Caco-2 (cell line): ENCODE data around the gene PRLHR. TPM values are rescaled to one million over a fixed set of nuclear protein-coding genes. Genes with fewer than 3 reads are reported as not detected.

ENCODE experiments used
- BruUV-seq: library from RNA; stranded (reverse); fragments of 400-500 nt; replicated peaks from 2 replicates; lab custom pipeline; 2021; lab: Mats Ljungman, UMichigan
- CTCF ChIA-PET: fragments of 300-600 bp; sonication (Branson Sonifier 250); formaldehyde crosslinking; loops from one replicate; lab custom pipeline; 2022; ENCODE audit warnings: antibody characterized with exemption; lab: Charles Lee
- POLR2A ChIA-PET: fragments of 300-600 bp; sonication (Branson Sonifier 250); formaldehyde crosslinking; loops from one replicate; lab custom pipeline; 2022; ENCODE audit warnings: antibody characterized with exemption; lab: Charles Lee
- DNase-seq, 2 experiments: peaks; one replicate each; pipeline versions ENCODE4 v3.0.0 to v3.0.0-alpha.2; 2020 to 2022
- H3K27me3 ChIP-seq: replicated peaks from 2 replicates; pipeline ENCODE4 v1.6.0; 2011; ENCODE audit warnings: low read length; ENCODE audit not compliant: control insufficient read depth, insufficient read depth
- H3K36me3 ChIP-seq: 2 replicates; pipeline ENCODE4 v1.5.1; 2011; ENCODE audit warnings: low read length; ENCODE audit not compliant: control insufficient read depth, insufficient read depth
- H3K4me1 ChIP-seq: fragments of 250-450 bp; sonication (Bioruptor Pico); 2 replicates; pipeline ENCODE4 v1.5.1; 2020; ENCODE audit warnings: mild to moderate bottlenecking
- H3K4me3 ChIP-seq: 2 replicates; pipeline ENCODE4 v1.5.1; 2011; ENCODE audit warnings: low read depth, mild to moderate bottlenecking, control low read depth, low read length
- H3K9me3 ChIP-seq: fragments of 250-450 bp; sonication (Bioruptor Pico); 2 replicates; pipeline ENCODE4 v1.5.1; 2020; ENCODE audit warnings: mild to moderate bottlenecking, moderate library complexity
- H3K27ac Mint-ChIP-seq: one replicate; pipeline ENCODE4 v1.8.0; 2022; ENCODE audit warnings: mixed read lengths; ENCODE audit not compliant: unreplicated experiment
- H3K27me3 Mint-ChIP-seq: one replicate; pipeline ENCODE4 v1.8.0; 2022; ENCODE audit warnings: mixed read lengths; ENCODE audit not compliant: insufficient read depth, unreplicated experiment
- H3K36me3 Mint-ChIP-seq: one replicate; pipeline ENCODE4 v1.8.0; 2022; ENCODE audit warnings: mild to moderate bottlenecking, mixed read lengths; ENCODE audit not compliant: insufficient read depth, unreplicated experiment
- H3K4me1 Mint-ChIP-seq: one replicate; pipeline ENCODE4 v1.8.0; 2022; ENCODE audit warnings: low read depth, mixed read lengths; ENCODE audit not compliant: unreplicated experiment
- H3K4me3 Mint-ChIP-seq: one replicate; pipeline ENCODE4 v1.8.0; 2022; ENCODE audit warnings: mild to moderate bottlenecking, moderate library complexity, mixed read lengths; ENCODE audit not compliant: unreplicated experiment
- H3K9me3 Mint-ChIP-seq: one replicate; pipeline ENCODE4 v1.8.0; 2022; ENCODE audit warnings: mixed read lengths; ENCODE audit not compliant: unreplicated experiment
- CTCF ChIP-seq, 2 experiments: fragments of 200-600 bp in 1 of 2; IDR thresholded peaks; 1 replicate in 1 of 2; 2 replicates in 1 of 2; pipeline versions ENCODE4 v1.5.1 to v1.8.0; 2011 to 2022; ENCODE audit warnings: antibody characterized with exemption in 1 of 2, control low read depth in 1 of 2, inconsistent platforms in 1 of 2, low read depth in 1 of 2, low read length in 1 of 2, mild to moderate bottlenecking in 1 of 2, moderate library complexity in 1 of 2; ENCODE audit not compliant: insufficient read depth in 1 of 2, severe bottlenecking in 1 of 2, unreplicated experiment in 1 of 2
- intact Hi-C: fragments of 100-400 bp; cut with micrococcal nuclease; formaldehyde crosslinking; loops from one replicate; pipeline ENCODE4 v1.10.0; 2022; ENCODE audit not compliant: unreplicated experiment
- total RNA-seq: library from RNA; stranded (reverse); gene quantifications from 2 replicates; pipeline ENCODE4 v1.2.3, GENCODE V29; 2022

PRLHR gene
- total RNA-seq, 1 experiment from 2014 or later = not detected

- H3K4me3 ChIP-seq = no peak overlapping the region
- H3K4me1 ChIP-seq = no peaks in the 10 kb centered on the region
- no peaks in the 10 kb centered on the region for H3K9me3 ChIP-seq
- Mint-ChIP-seq H3K36me3 (no peaks in the 10 kb centered on the region), H3K27me3 (no peaks in the 10 kb centered on the region), H3K4me1 (no peaks in the 10 kb centered on the region), H3K9me3 (no peaks in the 10 kb centered on the region), H3K4me3 (no peak overlapping the region), H3K27ac (no peak overlapping the region)
- H3K27me3 ChIP-seq = 0 out of 2 replicates have a peak, but pooled peaks cover 1% of the 10 kb centered on the region
- ChIA-PET POLR2A (no interaction called here), CTCF (interaction anchor here (0.6 to 1.9 kb wide), 3 partner anchors 153 to 345 kb away, joined by 3 to 13 read pairs (median 5); no protein-coding TSS in a partner anchor)
- H3K36me3 ChIP-seq = no peaks in the 10 kb centered on the region
- intact Hi-C loops = loop anchor here (1.0 to 5.0 kb wide), 4 partner anchors 100 to 465 kb away; no protein-coding TSS in a partner anchor
- BruUV-seq = no TSS peak
- no peak for DNase-seq
- no peak for TF ChIP-seq CTCF (IDR thresholded peaks at IDR 0.05; ENCODE audit: insufficient read depth in 1 of 2, low read depth in 1 of 2, low read length in 1 of 2, severe bottlenecking in 1 of 2, unreplicated experiment in 1 of 2)
Measured at GRCh38 chr10:118567701-118568248, 27.7 kb downstream of the PRLHR start.

DNA sequence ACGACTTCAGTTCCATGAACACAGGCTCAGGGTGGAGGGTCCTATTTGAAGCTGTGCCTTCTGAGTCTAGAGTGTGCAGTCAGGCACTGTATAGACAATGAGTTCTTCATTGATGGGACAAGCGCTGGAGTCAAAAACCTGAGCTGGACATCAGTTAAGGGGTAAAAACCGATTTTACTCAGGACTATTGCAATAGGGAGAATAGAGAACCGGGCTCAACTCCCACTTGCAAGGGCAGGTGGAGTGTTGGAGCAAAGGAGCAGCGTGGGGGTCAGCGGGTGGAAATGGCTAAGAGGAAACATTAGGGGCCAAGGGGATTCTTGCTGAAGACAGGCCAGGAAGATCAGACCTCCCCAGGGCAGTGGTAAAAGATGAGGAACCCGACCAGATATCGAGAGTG, 28.5 kb downstream of the PRLHR start:
- Histone ChIP-seq H3K9me3 (no peaks in the 10 kb centered on the region), H3K36me3 (no peaks in the 10 kb centered on the region), H3K4me1 (no peaks in the 10 kb centered on the region), H3K4me3 (no peak overlapping the region), H3K27me3 (0 out of 2 replicates have a peak, but pooled peaks cover 1% of the 10 kb centered on the region)
- Mint-ChIP-seq H3K27ac (no peak overlapping the region), H3K36me3 (no peaks in the 10 kb centered on the region), H3K4me1 (no peaks in the 10 kb centered on the region), H3K4me3 (no peak overlapping the region), H3K9me3 (no peaks in the 10 kb centered on the region), H3K27me3 (no peaks in the 10 kb centered on the region)
- no peak for DNase-seq
- intact Hi-C loops = loop anchor here (5.0 kb wide), 2 partner anchors 100 to 465 kb away; no protein-coding TSS in a partner anchor
- TF ChIP-seq CTCF (IDR thresholded peaks at IDR 0.05; ENCODE audit: insufficient read depth in 1 of 2, low read depth in 1 of 2, low read length in 1 of 2, severe bottlenecking in 1 of 2, unreplicated experiment in 1 of 2) = no peak
- ChIA-PET CTCF (no interaction called here), POLR2A (no interaction called here)
- no TSS peak for BruUV-seq

DNA sequence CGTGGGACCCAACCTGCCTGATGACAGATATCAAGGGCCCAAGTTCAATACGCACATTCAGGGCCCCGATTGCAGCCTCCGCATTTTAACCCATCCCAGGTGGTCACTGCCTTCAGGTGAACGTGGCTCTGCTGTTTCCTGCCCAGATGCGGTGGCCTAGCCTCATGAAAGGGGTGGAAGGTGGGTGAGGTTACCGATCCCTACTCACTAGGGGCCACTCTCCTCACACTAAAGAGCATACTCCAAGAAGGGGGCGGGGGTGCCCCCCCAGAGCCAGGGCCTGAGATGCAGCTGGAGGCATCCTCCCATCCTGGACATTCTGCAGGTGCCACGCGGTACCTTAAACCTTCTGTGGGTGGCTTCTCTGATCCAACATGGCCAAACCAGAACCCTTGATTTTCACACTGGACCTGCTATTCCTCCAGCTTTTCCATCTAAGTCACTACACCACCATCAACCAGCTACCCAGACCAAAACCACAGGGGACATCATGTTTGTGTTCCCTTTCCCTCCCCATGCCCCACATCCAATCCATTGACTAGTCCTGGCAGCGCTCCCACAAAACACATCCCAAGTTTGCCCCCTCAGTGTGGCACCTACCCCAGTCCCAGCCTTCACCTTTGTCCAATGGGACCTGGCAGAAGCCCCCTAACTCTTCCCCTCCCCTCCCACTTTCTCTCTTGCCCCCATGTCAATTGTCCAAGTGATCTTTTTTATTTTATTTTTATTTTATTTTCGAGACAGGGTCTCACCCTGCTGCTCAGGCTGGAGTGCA, 30.0 kb downstream of the PRLHR start:
- intact Hi-C loops = loop anchor here (5.0 kb wide), 2 partner anchors 102 to 467 kb away; no protein-coding TSS in a partner anchor
- Mint-ChIP-seq H3K4me3 (no peak overlapping the region), H3K27me3 (peaks cover 3% of the 10 kb centered on the region), H3K4me1 (no peaks in the 10 kb centered on the region), H3K27ac (no peak overlapping the region), H3K36me3 (no peaks in the 10 kb centered on the region), H3K9me3 (no peaks in the 10 kb centered on the region)
- CTCF ChIA-PET = interaction anchor here (0.6 kb wide), 1 partner anchor 406 kb away, joined by 3 read pairs; no protein-coding TSS in a partner anchor
- Histone ChIP-seq H3K27me3 (0 out of 2 replicates have a peak, but pooled peaks cover 1% of the 10 kb centered on the region), H3K4me1 (no peaks in the 10 kb centered on the region), H3K36me3 (no peaks in the 10 kb centered on the region), H3K4me3 (no peak overlapping the region), H3K9me3 (no peaks in the 10 kb centered on the region)
- no peak for TF ChIP-seq CTCF (IDR thresholded peaks at IDR 0.05; ENCODE audit: insufficient read depth in 1 of 2, low read depth in 1 of 2, low read length in 1 of 2, severe bottlenecking in 1 of 2, unreplicated experiment in 1 of 2)
- BruUV-seq = no TSS peak
- no peak for DNase-seq
- POLR2A ChIA-PET = no interaction called here
